Progenitor cell of endocrine pancreas (in vitro differentiated cells): Measurements from ENCODE around the gene NINJ2. TPM values are rescaled to one million over a fixed set of nuclear protein-coding genes. Genes with fewer than 3 reads are reported as not detected.
A peak's percentile ranks its signal among the peaks of the same experiment; 100 is the strongest.
"Not testable (repeated sequence)": the region's sequence is repeated elsewhere in the genome, so short reads cannot be mapped to it uniquely, and the experiment has no call there.

ENCODE experiments used
- DNase-seq: peaks from one replicate; pipeline ENCODE4 v3.0.0; 2021; ENCODE audit warnings: low spot score; ENCODE audit not compliant: unreplicated experiment
- H3K27ac Mint-ChIP-seq: 2 replicates; pipeline ENCODE4 v1.8.0; 2021; ENCODE audit warnings: mild to moderate bottlenecking, moderate library complexity, mixed read lengths
- H3K27me3 Mint-ChIP-seq: 2 replicates; pipeline ENCODE4 v1.8.0; 2021; ENCODE audit warnings: mixed read lengths
- H3K36me3 Mint-ChIP-seq: 2 replicates; pipeline ENCODE4 v1.8.0; 2022; ENCODE audit warnings: mixed read lengths; ENCODE audit not compliant: insufficient read depth
- H3K4me1 Mint-ChIP-seq: 2 replicates; pipeline ENCODE4 v1.8.0; 2021; ENCODE audit warnings: low read depth, mixed read lengths
- H3K4me3 Mint-ChIP-seq: 2 replicates; pipeline ENCODE4 v1.8.0; 2021; ENCODE audit warnings: low read depth, mild to moderate bottlenecking, moderate library complexity, mixed read lengths
- H3K9me3 Mint-ChIP-seq: 2 replicates; pipeline ENCODE4 v1.8.0; 2021; ENCODE audit warnings: low read depth, mixed read lengths
- CTCF ChIP-seq: fragments of 200-600 bp; sonication (generic); IDR thresholded peaks from one replicate; pipeline ENCODE4 v1.5.0; 2021; ENCODE audit warnings: antibody characterized with exemption, mild to moderate bottlenecking; ENCODE audit not compliant: unreplicated experiment
- total RNA-seq: library from RNA; stranded (reverse); gene quantifications from 2 replicates; pipeline ENCODE4 v1.2.1, GENCODE V29; 2021

NINJ2 gene
- total RNA-seq, 1 donor from 2014 or later: 4.0 TPM

GRCh38 chr12:579420-580110, 83.7 kb downstream of the NINJ2 start:
- Mint-ChIP-seq H3K27ac (peak overlapping the region; percentile 10), H3K36me3 (no peaks in the 10 kb centered on the region), H3K4me1 (peaks cover 22% of the 10 kb centered on the region), H3K9me3 (peaks cover under 1% of the 10 kb centered on the region), H3K4me3 (no peak overlapping the region), H3K27me3 (peaks cover 21% of the 10 kb centered on the region)
- TF ChIP-seq CTCF: no peak
- DNase-seq: no peak

GRCh38 chr12:578748-579419, 84.4 kb downstream of the NINJ2 start:
- Mint-ChIP-seq H3K27me3 (peaks cover 21% of the 10 kb centered on the region), H3K9me3 (peaks cover 3% of the 10 kb centered on the region), H3K27ac (peak overlapping the region; percentile 10), H3K36me3 (no peaks in the 10 kb centered on the region), H3K4me3 (no peak overlapping the region), H3K4me1 (peaks cover 22% of the 10 kb centered on the region)
- TF ChIP-seq CTCF: no peak
- no peak for DNase-seq

GRCh38 chr12:577994-578747, 85.1 kb downstream of the NINJ2 start:
- not testable (repeated sequence) for DNase-seq, H3K36me3 Mint-ChIP-seq, H3K4me3 Mint-ChIP-seq, H3K9me3 Mint-ChIP-seq
- Mint-ChIP-seq H3K4me1 (peaks cover 20% of the 10 kb centered on the region), H3K27me3 (peaks cover 21% of the 10 kb centered on the region), H3K27ac (peak overlapping the region; percentile 76)

GRCh38 chr12:576615-577110, 86.6 kb downstream of the NINJ2 start:
- no peaks in the 10 kb centered on the region for H3K36me3 Mint-ChIP-seq
- H3K27me3 Mint-ChIP-seq: peaks cover 21% of the 10 kb centered on the region
- no peak overlapping the region for H3K4me3 Mint-ChIP-seq
- peaks cover 3% of the 10 kb centered on the region for H3K9me3 Mint-ChIP-seq
- peaks cover 27% of the 10 kb centered on the region for H3K4me1 Mint-ChIP-seq
- no peak for DNase-seq
- TF ChIP-seq CTCF: no peak
- no peak overlapping the region for H3K27ac Mint-ChIP-seq

GRCh38 chr12:575948-576614, 87.2 kb downstream of the NINJ2 start:
- peak; percentile 100 for TF ChIP-seq CTCF
- Mint-ChIP-seq H3K9me3 (peaks cover 3% of the 10 kb centered on the region), H3K36me3 (no peaks in the 10 kb centered on the region), H3K4me3 (no peak overlapping the region), H3K27me3 (peaks cover 21% of the 10 kb centered on the region), H3K27ac (no peak overlapping the region), H3K4me1 (peaks cover 33% of the 10 kb centered on the region)
- DNase-seq: peak; percentile 91
